CD4-positive, alpha-beta T cell treated with Interferon gamma for 1 hour (primary cell): ENCODE results near the gene PPFIBP2.
A peak's percentile ranks its signal among the peaks of the same experiment; 100 is the strongest.

ENCODE experiments used
- DNase-seq: peaks from one replicate; pipeline ENCODE4 v3.0.0-alpha.2; 2020

Gene PPFIBP2

GRCh38 chr11:7513234-7514098 is at the start of gene PPFIBP2:
PPFIBP2 (plus strand) TSS chr11:7513999; CDS start chr11:7549476, 35,477 bp downstream.
- DNase-seq, result peak; percentile 80

- DNase-seq, result no peak
Measured at GRCh38 chr11:7467652-7468051, 46.1 kb upstream of the PPFIBP2 start.

GRCh38 chr11:7469351-7469865 is 44.4 kb upstream of the PPFIBP2 start:
- DNase-seq, result no peak

GRCh38 chr11:7471071-7471470 is 42.7 kb upstream of the PPFIBP2 start:
- no peak for DNase-seq

- peak; percentile 22 for DNase-seq
Measured at GRCh38 chr11:7473717-7474116, 40.1 kb upstream of the PPFIBP2 start.

- no peak for DNase-seq
Measured at GRCh38 chr11:7480113-7480512, 33.7 kb upstream of the PPFIBP2 start.

- no peak for DNase-seq
Measured at GRCh38 chr11:7484131-7484530, 29.7 kb upstream of the PPFIBP2 start.

GRCh38 chr11:7484645-7485044 is 29.2 kb upstream of the PPFIBP2 start:
- no peak for DNase-seq

- no peak for DNase-seq
Measured at GRCh38 chr11:7485186-7486097, 28.4 kb upstream of the PPFIBP2 start, which contains the start of gene OLFML1. OLFML1 (plus strand) TSS chr11:7485506; CDS start chr11:7485876, 370 bp downstream.

GRCh38 chr11:7486098-7486780 is 27.6 kb upstream of the PPFIBP2 start:
- DNase-seq, result no peak

- no peak for DNase-seq
Measured at GRCh38 chr11:7486781-7487140, 27.0 kb upstream of the PPFIBP2 start.

GRCh38 chr11:7487360-7487759 is 26.4 kb upstream of the PPFIBP2 start:
- no peak for DNase-seq

- no peak for DNase-seq
Measured at GRCh38 chr11:7488681-7489080, 25.1 kb upstream of the PPFIBP2 start.

GRCh38 chr11:7489376-7489775 is 24.4 kb upstream of the PPFIBP2 start:
- DNase-seq, result no peak

- DNase-seq, result no peak
Measured at GRCh38 chr11:7490054-7490453, 23.7 kb upstream of the PPFIBP2 start.

GRCh38 chr11:7490535-7490934 is 23.3 kb upstream of the PPFIBP2 start:
- DNase-seq, result no peak

- no peak for DNase-seq
Measured at GRCh38 chr11:7492253-7492652, 21.5 kb upstream of the PPFIBP2 start.

GRCh38 chr11:7493670-7494069 is 20.1 kb upstream of the PPFIBP2 start:
- DNase-seq, result no peak

- DNase-seq, result no peak
Measured at GRCh38 chr11:7494086-7494745, 19.6 kb upstream of the PPFIBP2 start.

GRCh38 chr11:7495882-7496551 is 17.8 kb upstream of the PPFIBP2 start:
- peak; percentile 51 for DNase-seq

GRCh38 chr11:7498193-7498592 is 15.6 kb upstream of the PPFIBP2 start:
- no peak for DNase-seq

- no peak for DNase-seq
Measured at GRCh38 chr11:7499081-7499480, 14.7 kb upstream of the PPFIBP2 start.
